ENCODE data around the gene MCUB. TPM values are rescaled to one million over a fixed set of nuclear protein-coding genes. Genes with fewer than 3 reads are reported as not detected.

Gene MCUB
- total and polyA plus RNA-seq, 9 of the 15 experiments (the other 6 are each of a cell fraction or from before 2014, with no cell fraction given), result 1.4 to 21.5 (median 5.4) TPM

- CTCF ChIA-PET (ENCODE audit: low intra/inter-chr PET ratio), result interaction anchor here (0.6 kb wide), 1 partner anchor 95 kb away, joined by 3 read pairs; no protein-coding TSS in a partner anchor
- in situ Hi-C loops (cut with MboI), result no loop called here
- TF ChIP-seq ZNF668 (CRISPR knock-in tag; IDR thresholded peaks at IDR 0.05), result no peak
- TF ChIP-seq ZBTB40 (IDR thresholded peaks at IDR 0.05), result no peak
- TF ChIP-seq ZBTB40 (CRISPR knock-in tag; IDR thresholded peaks at IDR 0.05), result no peak
- TF ChIP-seq HDAC1 (IDR thresholded peaks at IDR 0.05), result no peak
- TF ChIP-seq TCF3 (CRISPR knock-in tag; IDR thresholded peaks at IDR 0.05), result peak; percentile 63
- TF ChIP-seq POLR2H (tag; IDR thresholded peaks at IDR 0.05; ENCODE audit: low read depth), result no peak
- no peak for TF ChIP-seq MYBL2 (IDR thresholded peaks at IDR 0.05; ENCODE audit: low read depth)
- TF ChIP-seq MYBL2 (CRISPR knock-in tag; IDR thresholded peaks at IDR 0.05; ENCODE audit: borderline replicate concordance), result no peak
- TF ChIP-seq MEIS2 (IDR thresholded peaks at IDR 0.05; ENCODE audit: partially characterized antibody), result no peak
- TF ChIP-seq NFE2 (IDR thresholded peaks at IDR 0.05; ENCODE audit: low read depth), result no peak
- no peak for TF ChIP-seq HMGXB4 (CRISPR knock-in tag; IDR thresholded peaks at IDR 0.05)
These were observed 148.4 kb downstream of the MCUB start for GRCh38 chr4:109708435-109708834.

More at GRCh38 chr4:109708435-109708834, 148.4 kb downstream of the MCUB start:
- Histone ChIP-seq H3K4me3 (no peak overlapping the region), H4K20me1 (replicated peaks; ENCODE audit: control insufficient read depth, insufficient read depth, low read length) (no peaks in the 10 kb centered on the region), H3K27ac (ENCODE audit: extremely low read depth, low read depth, low read length) (peak overlapping the region; percentile 35; the same call in 1 of the 3 replicates), H3K79me2 (ENCODE audit: control insufficient read depth, insufficient read depth, low read length) (no peaks in the 10 kb centered on the region), H3K27me3 (ENCODE audit: control insufficient read depth in 2 of 2, insufficient read depth in 2 of 2, low read length in 2 of 2) (no peaks in the 10 kb centered on the region), H3K9me1 (ENCODE audit: control insufficient read depth, insufficient read depth, low read length) (no peaks in the 10 kb centered on the region), H2AFZ (ENCODE audit: low read depth, low read length) (no peak overlapping the region), H3K36me3 (ENCODE audit: control insufficient read depth, insufficient read depth, low read length) (peaks cover 54% of the 10 kb centered on the region), H3K9me3 (replicated peaks; ENCODE audit: control insufficient read depth, insufficient read depth, low read depth, low read length) (no peaks in the 10 kb centered on the region), H3K9ac (ENCODE audit: insufficient read depth in 1 of 2, low read depth in 2 of 2, low read length in 2 of 2) (0 out of 4 replicates have a peak overlapping the region, but pooled peaks of 1 of the 2 experiments have one; percentile 7), H3K4me1 (replicated peaks in 1 of 2; ENCODE audit: control insufficient read depth in 2 of 2, insufficient read depth in 2 of 2, low read length in 2 of 2) (peaks cover 5 to 18% of the 10 kb centered on the region in 2 experiments; a peak in 4 of 5 replicates), H3K4me2 (ENCODE audit: insufficient read depth, low read length) (peak overlapping the region; percentile 9; the same call in 1 of the 2 replicates)
- 0% methylated on average over 2 of the region's 2 CpGs for WGBS (ENCODE audit: insufficient coverage, low coverage, missing lambda C conversion rate)
- BruUV-seq (replicated peaks), result no TSS peak
- no peak for FAIRE-seq
- no peak; the same call in 1 of the 3 replicates for ATAC-seq
- DNase-seq (ENCODE audit: extremely low read depth in 1 of 4, low spot score in 3 of 4), result peak in 1 of 4 experiments; percentile 49
- POLR2A ChIA-PET, result no interaction called here
- intact Hi-C loops (cut with micrococcal nuclease), result loop anchor here (10.0 kb wide), 1 partner anchor 266 kb away; no protein-coding TSS in a partner anchor
